Measurements from ENCODE around the gene S100A9.
"Not testable (repeated sequence)": the region's sequence is repeated elsewhere in the genome, so short reads cannot be mapped to it uniquely, and the experiment has no call there.

The S100A9 gene

DNA sequence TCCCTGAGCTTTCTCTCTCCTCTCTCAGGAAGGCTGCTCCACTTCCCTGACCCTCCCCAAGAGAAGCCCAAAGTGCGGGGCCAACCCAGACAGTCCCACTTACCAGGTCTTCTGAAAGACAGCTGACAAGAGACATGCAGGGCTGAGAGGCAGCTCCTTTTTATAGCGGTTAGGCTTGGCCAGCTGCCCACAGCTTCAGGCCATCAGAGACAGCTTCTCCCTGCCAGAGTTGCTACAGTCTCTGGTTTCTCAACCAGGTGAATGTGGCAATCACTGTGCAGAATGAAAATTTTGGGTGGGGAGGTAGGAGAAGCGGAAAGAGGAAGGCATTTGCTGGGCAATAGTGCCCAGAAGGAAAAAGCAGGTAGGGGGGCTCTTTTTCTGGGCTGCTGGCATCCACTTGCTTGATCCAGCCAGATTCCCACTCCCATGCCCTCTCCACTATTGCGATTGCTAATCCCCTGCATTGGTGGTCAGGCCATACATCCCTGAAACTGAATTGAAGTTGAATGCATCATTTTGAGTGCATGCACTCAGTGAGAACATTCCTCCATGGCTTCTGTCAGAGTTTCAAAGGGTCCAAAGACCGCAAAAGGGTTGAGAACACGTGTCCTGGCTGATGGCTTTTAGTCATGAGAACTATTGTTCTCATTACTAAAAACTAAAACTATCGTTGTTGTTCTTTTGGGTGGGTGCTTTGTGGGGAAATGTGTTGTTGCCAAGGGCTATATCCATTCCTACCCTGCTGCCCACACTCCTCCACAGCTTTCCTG is 33.5 kb downstream of the S100A9 start, which contains the start of gene S100A8:
TSS of gene S100A8 (minus strand) at position 136 of the 773 bp plus-strand sequence. CDS start 538 bp downstream, outside the sequence.
- DNase-seq, result no peak

- no peak for DNase-seq
Measured at GRCh38 chr1:153392258-153392657, 34.6 kb downstream of the S100A9 start.

DNA sequence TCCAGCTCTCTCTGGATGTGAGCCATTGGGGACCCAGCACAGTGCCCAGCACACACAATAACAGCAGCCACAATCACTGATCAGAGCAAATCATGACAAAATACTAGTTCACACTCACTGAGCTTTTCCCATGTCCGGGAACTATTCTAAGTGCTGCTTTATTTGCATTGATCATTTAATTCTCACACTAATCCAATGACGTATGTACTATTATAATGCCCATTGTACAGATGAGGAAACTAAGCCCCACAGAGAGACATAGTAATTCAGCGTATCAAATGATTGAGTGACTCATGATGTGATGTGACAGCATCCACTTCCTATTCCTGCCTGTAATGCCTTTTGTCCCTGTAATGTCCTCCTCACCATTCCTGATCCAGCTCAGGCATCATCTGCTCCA is 35.2 kb downstream of the S100A9 start:
- DNase-seq, result no peak

- no peak for DNase-seq
Measured at GRCh38 chr1:153393926-153394325, 36.3 kb downstream of the S100A9 start.

- no peak for DNase-seq
Measured at GRCh38 chr1:153394391-153394790, 36.7 kb downstream of the S100A9 start.

DNA sequence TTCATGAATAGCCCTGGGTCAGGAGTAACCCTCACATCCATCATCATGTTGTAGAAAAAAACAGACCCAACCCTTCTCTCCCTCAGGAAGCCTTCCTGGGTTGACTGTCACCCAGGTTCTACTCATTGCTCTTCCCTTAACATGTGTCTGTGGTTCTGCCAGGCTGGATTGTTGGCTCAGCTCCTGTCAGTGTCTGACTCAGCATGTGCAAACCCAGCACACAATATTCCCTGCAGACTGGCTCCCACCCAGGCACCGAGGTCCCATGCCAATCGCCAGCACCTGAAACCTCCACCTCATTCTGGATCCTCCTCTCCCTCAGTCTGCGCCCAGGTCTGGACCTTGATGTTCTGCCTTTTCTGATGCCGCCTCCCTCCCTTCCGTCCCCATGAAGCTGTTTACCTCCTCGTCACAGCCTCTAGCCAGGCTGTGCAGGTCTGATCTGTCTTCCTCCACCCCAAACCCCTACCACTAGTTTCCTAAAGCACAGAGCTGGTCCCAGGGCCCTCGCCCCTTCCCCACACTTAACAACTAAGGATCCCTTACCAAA is 37.6 kb downstream of the S100A9 start:
- DNase-seq, result no peak

DNA sequence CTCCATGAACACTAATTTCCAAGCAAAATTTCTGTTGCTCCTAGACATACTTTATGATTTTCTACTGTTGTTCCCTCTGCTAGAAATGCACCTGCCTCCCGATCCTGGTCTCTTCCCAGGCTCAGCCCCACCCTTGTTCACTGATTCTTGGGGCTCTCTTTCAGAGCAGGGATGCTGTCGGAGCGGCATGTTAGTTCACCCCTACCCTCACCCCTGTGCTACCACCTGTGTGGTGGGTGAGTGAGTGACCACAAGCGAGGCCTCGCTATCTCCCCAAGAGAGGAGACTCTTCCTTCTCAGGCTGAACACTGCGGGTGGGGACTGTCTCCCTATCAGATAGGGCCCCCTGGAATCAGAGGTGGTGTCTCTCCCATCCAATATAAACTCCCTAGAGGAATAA is 38.1 kb downstream of the S100A9 start:
- no peak for DNase-seq

GRCh38 chr1:153396461-153396860 is 38.8 kb downstream of the S100A9 start:
- no peak for DNase-seq

GRCh38 chr1:153397051-153397923 is 39.6 kb downstream of the S100A9 start:
- DNase-seq, result no peak

DNA sequence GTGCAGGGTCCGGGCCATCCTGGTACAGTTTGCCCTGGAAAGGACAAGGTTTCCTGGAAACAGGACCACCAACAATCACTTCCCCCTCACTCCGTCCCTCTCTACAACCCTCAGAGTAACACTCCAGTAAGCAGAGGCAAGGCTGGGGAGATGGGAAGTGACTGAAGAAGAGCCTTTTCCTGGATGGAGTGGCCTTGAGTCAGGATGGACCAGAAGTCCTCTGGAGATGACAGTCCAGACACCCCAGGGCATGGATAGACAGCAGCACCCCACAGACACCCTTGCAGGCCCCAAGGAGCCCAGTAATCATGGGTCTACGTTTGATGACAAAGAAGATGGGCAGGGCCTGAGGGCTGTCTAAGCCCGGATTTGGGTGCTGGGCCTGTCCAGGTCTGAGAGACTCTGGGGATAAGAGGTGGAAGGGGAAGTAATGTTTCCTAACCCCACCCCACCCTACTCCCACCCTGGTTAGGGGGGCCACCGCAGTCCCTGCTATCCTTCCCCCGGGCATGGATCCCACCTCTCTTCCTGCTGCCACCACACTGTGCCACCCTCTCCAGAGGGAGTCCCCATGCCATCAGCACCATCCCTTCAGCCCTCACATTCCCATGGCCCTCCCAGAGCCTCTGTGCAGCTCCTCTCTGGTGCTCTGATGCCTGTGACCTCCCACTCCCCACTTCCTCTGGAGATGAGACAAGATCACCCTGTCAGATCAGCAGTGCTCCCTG is 40.4 kb downstream of the S100A9 start:
- no peak for DNase-seq

DNA sequence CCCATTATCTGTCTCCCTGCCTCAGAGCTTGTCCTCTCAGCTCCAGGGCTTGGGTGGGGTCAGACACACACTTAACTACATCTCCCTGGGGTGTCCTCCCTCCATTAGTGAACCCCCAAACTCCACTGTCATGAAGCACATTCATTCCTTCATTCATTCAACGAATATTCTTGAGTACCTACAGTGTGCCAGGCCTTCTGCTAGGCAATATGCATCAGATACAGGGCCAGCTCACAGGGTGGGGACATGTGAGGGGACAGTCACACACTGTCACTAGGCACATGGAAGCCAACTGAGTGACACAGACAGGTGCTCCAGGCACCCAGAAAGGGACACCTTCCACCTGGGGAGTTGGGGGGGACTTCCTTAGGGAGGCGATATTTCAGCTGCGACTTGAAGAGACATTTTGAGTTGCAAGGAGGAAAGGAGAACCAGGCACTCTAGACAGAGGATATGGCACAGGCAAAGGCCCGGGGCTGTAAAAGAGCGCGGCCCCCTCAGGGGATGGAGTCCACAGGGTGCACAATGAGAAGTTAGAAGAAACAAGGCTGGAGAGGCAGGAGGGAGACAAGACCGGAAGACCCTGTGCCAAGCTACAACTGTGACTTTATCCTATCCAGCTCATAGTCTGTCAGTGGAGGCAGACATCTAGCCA is 41.9 kb downstream of the S100A9 start:
- DNase-seq, result no peak

- no peak for DNase-seq
Measured at GRCh38 chr1:153400244-153400643, 42.6 kb downstream of the S100A9 start.

GRCh38 chr1:153401461-153401860 is 43.8 kb downstream of the S100A9 start:
- DNase-seq, result no peak

- DNase-seq, result no peak
Measured at GRCh38 chr1:153402226-153402625, 44.6 kb downstream of the S100A9 start.

GRCh38 chr1:153403421-153404085 is 45.9 kb downstream of the S100A9 start:
- no peak for DNase-seq

- DNase-seq, result peak; percentile 11
Measured at GRCh38 chr1:153404086-153404635, 46.5 kb downstream of the S100A9 start.

DNA sequence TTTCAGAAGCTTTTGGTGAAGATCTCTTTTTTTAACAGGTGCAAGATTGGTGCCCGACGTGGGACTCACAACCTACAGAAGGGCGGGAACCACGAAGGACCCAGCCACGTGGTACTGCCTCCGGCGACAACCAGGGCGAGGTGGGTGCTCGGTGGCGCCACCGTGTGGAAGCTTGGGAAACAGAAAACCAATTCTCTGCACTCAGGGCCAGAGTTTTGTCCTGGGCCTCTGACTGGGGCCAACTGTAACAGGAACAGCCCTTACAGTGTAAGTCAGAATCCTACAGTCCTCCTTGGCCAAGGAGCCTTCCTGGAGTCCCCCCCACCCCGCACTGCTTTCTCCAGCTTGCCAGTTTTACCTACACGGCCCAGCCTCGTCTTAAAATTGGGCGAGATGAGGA is 47.1 kb downstream of the S100A9 start:
- DNase-seq, result no peak

GRCh38 chr1:153405825-153406599 is 48.4 kb downstream of the S100A9 start:
- not testable (repeated sequence) for DNase-seq

DNA sequence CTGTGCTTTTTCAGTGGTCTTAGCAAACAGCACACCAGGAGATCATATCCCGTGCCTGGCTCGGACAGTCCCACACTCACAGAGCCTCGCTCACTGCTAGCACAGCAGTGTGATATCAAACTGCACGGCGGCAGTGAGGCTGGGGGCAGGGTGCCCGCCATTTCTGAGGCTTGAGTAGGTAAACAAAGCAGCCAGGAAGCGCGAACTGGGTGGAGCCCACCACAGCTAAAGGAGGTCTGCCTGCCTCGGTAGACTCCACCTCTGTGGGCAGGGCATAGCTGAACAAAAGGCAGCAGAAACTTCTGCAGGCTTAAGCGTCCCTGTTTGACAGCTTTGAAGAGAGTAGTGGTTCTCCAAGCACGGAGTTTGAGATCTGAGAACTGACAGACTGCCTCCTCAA is 49.6 kb downstream of the S100A9 start:
- DNase-seq, result not testable (repeated sequence)

All from retina (tissue), 1 donor.